H9 (cell line): ENCODE results near the gene ST6GALNAC2. TPM values are rescaled to one million over a fixed set of nuclear protein-coding genes. Genes with fewer than 3 reads are reported as not detected.

Source experiments
- DNase-seq: peaks from one replicate; pipeline ENCODE4 v3.0.0-alpha.2; 2017
- H2AFZ ChIP-seq: one replicate; pipeline ENCODE4 v1.6.1; 2013; ENCODE audit warnings: mild to moderate bottlenecking, low read length, control low read depth, moderate library complexity
- H2AK5ac ChIP-seq: 2 replicates; pipeline ENCODE4 v1.6.1; 2013; ENCODE audit warnings: low read length, control low read depth, mixed read lengths; ENCODE audit not compliant: insufficient read length
- H2BK120ac ChIP-seq: one replicate; pipeline ENCODE4 v1.6.1; 2013; ENCODE audit warnings: low read depth, mild to moderate bottlenecking, low read length, control low read depth, inconsistent platforms; ENCODE audit not compliant: poor library complexity, severe bottlenecking
- H2BK12ac ChIP-seq: 2 replicates; pipeline ENCODE4 v1.6.1; 2013; ENCODE audit warnings: low read length, control low read depth, mixed read lengths, low read depth; ENCODE audit not compliant: insufficient read length
- H2BK15ac ChIP-seq: 2 replicates; pipeline ENCODE4 v1.6.1; 2013; ENCODE audit warnings: low read depth, low read length, control low read depth
- H2BK20ac ChIP-seq: one replicate; pipeline ENCODE4 v1.6.1; 2013; ENCODE audit warnings: low read depth, mild to moderate bottlenecking, low read length, control low read depth, inconsistent platforms; ENCODE audit not compliant: poor library complexity, severe bottlenecking
- H2BK5ac ChIP-seq: 2 replicates; pipeline ENCODE4 v1.6.1; 2013; ENCODE audit warnings: low read length, control low read depth, mixed read lengths; ENCODE audit not compliant: insufficient read length
- H3K14ac ChIP-seq: 2 replicates; pipeline ENCODE4 v1.6.1; 2013; ENCODE audit warnings: low read length, control low read depth; ENCODE audit not compliant: insufficient read depth
- H3K18ac ChIP-seq: 2 replicates; pipeline ENCODE4 v1.6.1; 2013; ENCODE audit warnings: low read depth, mild to moderate bottlenecking, mixed read lengths, low read length, control low read depth; ENCODE audit not compliant: insufficient read length
- H3K23ac ChIP-seq: 2 replicates; pipeline ENCODE4 v1.6.1; 2013; ENCODE audit warnings: low read length, control low read depth, mixed read lengths, low read depth; ENCODE audit not compliant: insufficient read length
- H3K23me2 ChIP-seq: 2 replicates; pipeline ENCODE4 v1.6.1; 2013; ENCODE audit warnings: low read depth, mild to moderate bottlenecking, mixed read lengths, low read length, control low read depth; ENCODE audit not compliant: insufficient read length, poor library complexity, severe bottlenecking
- H3K27ac ChIP-seq: 2 replicates; pipeline ENCODE4 v1.5.1; 2013; ENCODE audit warnings: low read length, control low read depth, mixed read lengths, low read depth; ENCODE audit not compliant: insufficient read length
- H3K27me3 ChIP-seq: 2 replicates; pipeline ENCODE4 v1.6.1; 2013; ENCODE audit warnings: low read length, control low read depth, inconsistent platforms; ENCODE audit not compliant: insufficient read depth
- H3K4ac ChIP-seq: 2 replicates; pipeline ENCODE4 v1.6.1; 2013; ENCODE audit warnings: low read depth, mild to moderate bottlenecking, control low read depth, inconsistent platforms, low read length, moderate library complexity
- H3K4me1 ChIP-seq: 2 replicates; pipeline ENCODE4 v1.6.1; 2013; ENCODE audit warnings: low read length, control low read depth, inconsistent platforms; ENCODE audit not compliant: insufficient read depth
- H3K4me2 ChIP-seq: 2 replicates; pipeline ENCODE4 v1.6.1; 2013; ENCODE audit warnings: low read length, control low read depth, mixed read lengths; ENCODE audit not compliant: insufficient read length, insufficient read depth
- H3K56ac ChIP-seq: 2 replicates; pipeline ENCODE4 v1.6.1; 2013; ENCODE audit warnings: low read depth, mild to moderate bottlenecking, mixed read lengths, low read length, control low read depth; ENCODE audit not compliant: insufficient read length
- H3K79me1 ChIP-seq: 2 replicates; pipeline ENCODE4 v1.6.1; 2013; ENCODE audit warnings: low read depth, mild to moderate bottlenecking, moderate library complexity, low read length, control low read depth, inconsistent platforms; ENCODE audit not compliant: insufficient read depth, poor library complexity, severe bottlenecking
- H3K79me2 ChIP-seq: 2 replicates; pipeline ENCODE4 v1.6.1; 2013; ENCODE audit warnings: low read length, control low read depth, inconsistent platforms; ENCODE audit not compliant: insufficient read depth
- H3K9ac ChIP-seq: 2 replicates; pipeline ENCODE4 v1.6.1; 2013; ENCODE audit warnings: low read length, control low read depth, mixed read lengths; ENCODE audit not compliant: insufficient read length; ENCODE audit errors: extremely low read depth
- H3K9me3 ChIP-seq: one replicate; pipeline ENCODE4 v1.6.1; 2013; ENCODE audit warnings: low read depth, low read length, inconsistent platforms; ENCODE audit not compliant: control insufficient read depth
- H3T11ph ChIP-seq: one replicate; pipeline ENCODE4 v1.6.1; 2013; ENCODE audit warnings: mild to moderate bottlenecking, low read length, control low read depth, inconsistent platforms
- H4K20me1 ChIP-seq: one replicate; pipeline ENCODE4 v1.6.1; 2013; ENCODE audit not compliant: control insufficient read depth, insufficient read length, insufficient read depth
- H4K5ac ChIP-seq: 2 replicates; pipeline ENCODE4 v1.6.1; 2013; ENCODE audit warnings: low read depth, mild to moderate bottlenecking, mixed read lengths, low read length, control low read depth; ENCODE audit not compliant: insufficient read length
- H4K8ac ChIP-seq: replicated peaks from 2 replicates; pipeline ENCODE4 v1.6.1; 2013; ENCODE audit warnings: low read length, control low read depth, mixed read lengths, low read depth; ENCODE audit not compliant: insufficient read length
- H4K91ac ChIP-seq: 2 replicates; pipeline ENCODE4 v1.6.1; 2013; ENCODE audit warnings: low read depth, mild to moderate bottlenecking, moderate library complexity, mixed read lengths, low read length, control low read depth; ENCODE audit not compliant: insufficient read length
- H3K27ac Mint-ChIP-seq, 3 experiments: 2 replicates in 2 of 3; 3 replicates in 1 of 3; pipeline ENCODE4 v1.8.0; 2020 to 2021; ENCODE audit warnings: mixed read lengths in 3 of 3, mild to moderate bottlenecking in 1 of 3, moderate library complexity in 1 of 3
- H3K27me3 Mint-ChIP-seq: 2 replicates; pipeline ENCODE4 v1.8.0; 2021; ENCODE audit warnings: low read depth, mild to moderate bottlenecking, moderate library complexity, mixed read lengths
- H3K36me3 Mint-ChIP-seq, 3 experiments: 2 replicates in 2 of 3; 3 replicates in 1 of 3; pipeline ENCODE4 v1.8.0; 2020 to 2021; ENCODE audit warnings: low read depth in 3 of 3, mixed read lengths in 3 of 3; ENCODE audit not compliant: insufficient read depth in 1 of 3
- H3K4me1 Mint-ChIP-seq, 2 experiments: 2 replicates each; pipeline ENCODE4 v1.8.0; 2020; ENCODE audit warnings: mixed read lengths in 2 of 2
- H3K4me3 Mint-ChIP-seq, 2 experiments: 2 replicates in 1 of 2; 3 replicates in 1 of 2; pipeline ENCODE4 v1.8.0; 2020 to 2021; ENCODE audit warnings: mild to moderate bottlenecking in 2 of 2, mixed read lengths in 2 of 2, moderate library complexity in 1 of 2
- H3K9me3 Mint-ChIP-seq, 2 experiments: 2 replicates in 1 of 2; 3 replicates in 1 of 2; pipeline ENCODE4 v1.8.0; 2020; ENCODE audit warnings: mild to moderate bottlenecking in 2 of 2, mixed read lengths in 2 of 2, moderate library complexity in 1 of 2
- WGBS: extraction: QIAGEN DNeasy Blood & Tissue Kit; methylation state at CpG from one replicate; pipeline ENCODE4 v1.1.7; 2013; ENCODE audit warnings: missing lambda C conversion rate, low lambda C conversion rate, mixed read lengths; ENCODE audit not compliant: insufficient read length; ENCODE audit errors: extremely low coverage; 5-methylcytosine and 5-hydroxymethylcytosine counted together
- total RNA-seq: library from RNA; stranded (reverse); gene quantifications from 2 replicates; pipeline ENCODE4 v1.2.1, GENCODE V29; 2021
- TF ChIP-seq, protein P1 (sequence below): fragments of 200-600 bp; sonication (generic); conservative IDR thresholded peaks from 3 replicates; pipeline ENCODE4 v1.8.0; 2021; ENCODE audit warnings: antibody characterized with exemption, mild to moderate bottlenecking

ST6GALNAC2 gene
- total RNA-seq, 1 experiment from 2014 or later: 0.46 TPM

DNA sequence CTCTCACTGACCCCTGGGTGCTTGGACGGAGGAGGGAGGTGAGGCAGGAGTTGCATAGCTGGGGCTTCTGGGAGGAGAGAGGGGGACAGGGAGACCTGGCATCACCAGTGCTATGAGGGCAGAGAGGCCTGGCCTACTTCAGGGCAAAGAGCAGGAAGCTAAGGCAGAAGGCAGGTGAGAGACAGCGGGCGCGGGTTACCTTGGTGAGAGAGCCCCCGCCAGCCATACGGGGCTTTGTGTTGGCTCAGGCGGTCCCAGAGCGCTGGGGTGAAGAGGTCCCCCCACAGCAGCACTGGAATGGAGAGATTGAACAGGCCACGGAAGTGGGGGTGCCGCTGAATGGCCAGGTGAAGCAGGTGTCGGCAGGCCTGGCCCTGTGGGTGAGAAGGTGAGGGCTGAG lies 11.5 kb downstream of the ST6GALNAC2 start:
- no peaks in the 10 kb centered on the region for H3K9me3 Mint-ChIP-seq
- WGBS: no CpG with 5 or more reads among the region's 11 CpGs
- no peak overlapping the region for H2AK5ac ChIP-seq
- H3K9me3 ChIP-seq: no peaks in the 10 kb centered on the region
- H3K4me1 ChIP-seq: no peaks in the 10 kb centered on the region; the same call in 1 of the 2 replicates
- H3K27me3 ChIP-seq: no peaks in the 10 kb centered on the region; the same call in 1 of the 2 replicates
- H4K91ac ChIP-seq: no peak overlapping the region
- H3K79me1 ChIP-seq: no peaks in the 10 kb centered on the region
- peaks cover 3% of the 10 kb centered on the region for H3K27me3 Mint-ChIP-seq
- no peak overlapping the region for H3K4me3 Mint-ChIP-seq
- no peak overlapping the region for H3K56ac ChIP-seq
- no peak overlapping the region for H3K27ac ChIP-seq
- H3T11ph ChIP-seq: no peak overlapping the region
- H4K5ac ChIP-seq: no peak overlapping the region
- TF ChIP-seq, protein P1, sequence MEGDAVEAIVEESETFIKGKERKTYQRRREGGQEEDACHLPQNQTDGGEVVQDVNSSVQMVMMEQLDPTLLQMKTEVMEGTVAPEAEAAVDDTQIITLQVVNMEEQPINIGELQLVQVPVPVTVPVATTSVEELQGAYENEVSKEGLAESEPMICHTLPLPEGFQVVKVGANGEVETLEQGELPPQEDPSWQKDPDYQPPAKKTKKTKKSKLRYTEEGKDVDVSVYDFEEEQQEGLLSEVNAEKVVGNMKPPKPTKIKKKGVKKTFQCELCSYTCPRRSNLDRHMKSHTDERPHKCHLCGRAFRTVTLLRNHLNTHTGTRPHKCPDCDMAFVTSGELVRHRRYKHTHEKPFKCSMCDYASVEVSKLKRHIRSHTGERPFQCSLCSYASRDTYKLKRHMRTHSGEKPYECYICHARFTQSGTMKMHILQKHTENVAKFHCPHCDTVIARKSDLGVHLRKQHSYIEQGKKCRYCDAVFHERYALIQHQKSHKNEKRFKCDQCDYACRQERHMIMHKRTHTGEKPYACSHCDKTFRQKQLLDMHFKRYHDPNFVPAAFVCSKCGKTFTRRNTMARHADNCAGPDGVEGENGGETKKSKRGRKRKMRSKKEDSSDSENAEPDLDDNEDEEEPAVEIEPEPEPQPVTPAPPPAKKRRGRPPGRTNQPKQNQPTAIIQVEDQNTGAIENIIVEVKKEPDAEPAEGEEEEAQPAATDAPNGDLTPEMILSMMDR: no peak
- H3K36me3 Mint-ChIP-seq: peaks cover 0 to 4% (median 0%) of the 10 kb centered on the region in 3 experiments; a peak in 3 of 7 replicates
- no peaks in the 10 kb centered on the region for H3K23me2 ChIP-seq
- H3K9ac ChIP-seq: no peak overlapping the region
- no peaks in the 10 kb centered on the region for H3K79me2 ChIP-seq
- H3K4me1 Mint-ChIP-seq: peaks cover 9 to 10% of the 10 kb centered on the region in 2 experiments
- H2BK120ac ChIP-seq: no peak overlapping the region
- H2AFZ ChIP-seq: no peak overlapping the region
- no peak overlapping the region for H3K23ac ChIP-seq
- no peak overlapping the region for H4K8ac ChIP-seq
- no peak overlapping the region for H3K18ac ChIP-seq
- H2BK5ac ChIP-seq: no peak overlapping the region
- no peak overlapping the region for H2BK20ac ChIP-seq
- no peak overlapping the region for H3K4me2 ChIP-seq
- no peak overlapping the region for H2BK15ac ChIP-seq
- H3K4ac ChIP-seq: no peak overlapping the region
- H3K14ac ChIP-seq: no peak overlapping the region
- DNase-seq: no peak
- no peak overlapping the region for H2BK12ac ChIP-seq
- H4K20me1 ChIP-seq: no peaks in the 10 kb centered on the region
- no peak overlapping the region for H3K27ac Mint-ChIP-seq
